Endothelial cell of umbilical vein (primary cell): ENCODE measurements around the gene CTTNBP2NL.

Source experiments
- MAX ChIP-seq: IDR thresholded peaks from 2 replicates; pipeline ENCODE4 v1.6.1; 2011; ENCODE audit not compliant: insufficient read depth, insufficient read length
- POLR2A ChIP-seq: IDR thresholded peaks from 2 replicates; pipeline ENCODE4 v1.6.1; 2012; ENCODE audit warnings: low read depth, mild to moderate bottlenecking, control low read depth, low read length
- TF ChIP-seq, protein P1 (sequence below), 2 donors: IDR thresholded peaks; 1 replicate in 1 of 2; 2 replicates in 1 of 2; pipeline ENCODE4 v1.5.1; 2011; ENCODE audit warnings: low read length in 2 of 2, mild to moderate bottlenecking in 2 of 2, moderate library complexity in 2 of 2, control low read depth in 1 of 2, inconsistent platforms in 1 of 2, low read depth in 1 of 2; ENCODE audit not compliant: insufficient read depth in 1 of 2; ENCODE audit errors: extremely low read depth in 1 of 2

- TF ChIP-seq, protein P1, sequence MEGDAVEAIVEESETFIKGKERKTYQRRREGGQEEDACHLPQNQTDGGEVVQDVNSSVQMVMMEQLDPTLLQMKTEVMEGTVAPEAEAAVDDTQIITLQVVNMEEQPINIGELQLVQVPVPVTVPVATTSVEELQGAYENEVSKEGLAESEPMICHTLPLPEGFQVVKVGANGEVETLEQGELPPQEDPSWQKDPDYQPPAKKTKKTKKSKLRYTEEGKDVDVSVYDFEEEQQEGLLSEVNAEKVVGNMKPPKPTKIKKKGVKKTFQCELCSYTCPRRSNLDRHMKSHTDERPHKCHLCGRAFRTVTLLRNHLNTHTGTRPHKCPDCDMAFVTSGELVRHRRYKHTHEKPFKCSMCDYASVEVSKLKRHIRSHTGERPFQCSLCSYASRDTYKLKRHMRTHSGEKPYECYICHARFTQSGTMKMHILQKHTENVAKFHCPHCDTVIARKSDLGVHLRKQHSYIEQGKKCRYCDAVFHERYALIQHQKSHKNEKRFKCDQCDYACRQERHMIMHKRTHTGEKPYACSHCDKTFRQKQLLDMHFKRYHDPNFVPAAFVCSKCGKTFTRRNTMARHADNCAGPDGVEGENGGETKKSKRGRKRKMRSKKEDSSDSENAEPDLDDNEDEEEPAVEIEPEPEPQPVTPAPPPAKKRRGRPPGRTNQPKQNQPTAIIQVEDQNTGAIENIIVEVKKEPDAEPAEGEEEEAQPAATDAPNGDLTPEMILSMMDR (IDR thresholded peaks at IDR 0.05; ENCODE audit: extremely low read depth in 1 of 2, insufficient read depth in 1 of 2, low read depth in 1 of 2, low read length in 2 of 2), result no peak
- TF ChIP-seq POLR2A (no peak), MAX (no peak)
Observed at GRCh38 chr1:112375701-112376100, 20.3 kb upstream of the CTTNBP2NL start.
